RWPE2 (cell line): ENCODE data around the gene SPAG16.

ENCODE experiments used
- ATAC-seq: fragments of 200-7000 bp; cut with Tn5 transposase; 3 replicates; pipeline ENCODE4 v1.9.1; 2021; ENCODE audit warnings: low read depth
- DNase-seq: peaks from one replicate; pipeline ENCODE4 v3.0.0-alpha.2; 2020; ENCODE audit warnings: low spot score
- H3K27ac ChIP-seq: fragments of 450-650 bp; 2 replicates; pipeline ENCODE4 v1.5.1; 2017; ENCODE audit warnings: mild to moderate bottlenecking; ENCODE audit not compliant: poor library complexity, severe bottlenecking
- H3K27me3 ChIP-seq: fragments of 250-450 bp; sonication (Bioruptor Pico); 2 replicates; pipeline ENCODE4 v1.5.1; 2021; ENCODE audit warnings: mild to moderate bottlenecking, moderate library complexity; ENCODE audit not compliant: insufficient read depth, poor library complexity, severe bottlenecking
- H3K36me3 ChIP-seq: fragments of 250-450 bp; sonication (Bioruptor Pico); 2 replicates; pipeline ENCODE4 v1.5.1; 2020; ENCODE audit warnings: low read depth, mild to moderate bottlenecking, moderate library complexity
- H3K4me1 ChIP-seq: fragments of 250-450 bp; sonication (Bioruptor Pico); 2 replicates; pipeline ENCODE4 v1.5.1; 2021; ENCODE audit warnings: mild to moderate bottlenecking, moderate library complexity; ENCODE audit not compliant: insufficient read depth, poor library complexity, severe bottlenecking
- H3K4me3 ChIP-seq: fragments of 250-450 bp; sonication (Bioruptor Pico); 2 replicates; pipeline ENCODE4 v1.5.1; 2021; ENCODE audit warnings: mild to moderate bottlenecking, moderate library complexity; ENCODE audit not compliant: severe bottlenecking
- H3K9me3 ChIP-seq: fragments of 250-450 bp; sonication (Bioruptor Pico); 2 replicates; pipeline ENCODE4 v1.5.1; 2021; ENCODE audit warnings: mild to moderate bottlenecking, moderate library complexity; ENCODE audit not compliant: severe bottlenecking
- TF ChIP-seq, protein P1 (sequence below): fragments of 450-650 bp; IDR thresholded peaks from one replicate; pipeline ENCODE4 v1.5.1; 2017; ENCODE audit warnings: mild to moderate bottlenecking, moderate library complexity; ENCODE audit not compliant: poor library complexity, severe bottlenecking

The SPAG16 gene

DNA sequence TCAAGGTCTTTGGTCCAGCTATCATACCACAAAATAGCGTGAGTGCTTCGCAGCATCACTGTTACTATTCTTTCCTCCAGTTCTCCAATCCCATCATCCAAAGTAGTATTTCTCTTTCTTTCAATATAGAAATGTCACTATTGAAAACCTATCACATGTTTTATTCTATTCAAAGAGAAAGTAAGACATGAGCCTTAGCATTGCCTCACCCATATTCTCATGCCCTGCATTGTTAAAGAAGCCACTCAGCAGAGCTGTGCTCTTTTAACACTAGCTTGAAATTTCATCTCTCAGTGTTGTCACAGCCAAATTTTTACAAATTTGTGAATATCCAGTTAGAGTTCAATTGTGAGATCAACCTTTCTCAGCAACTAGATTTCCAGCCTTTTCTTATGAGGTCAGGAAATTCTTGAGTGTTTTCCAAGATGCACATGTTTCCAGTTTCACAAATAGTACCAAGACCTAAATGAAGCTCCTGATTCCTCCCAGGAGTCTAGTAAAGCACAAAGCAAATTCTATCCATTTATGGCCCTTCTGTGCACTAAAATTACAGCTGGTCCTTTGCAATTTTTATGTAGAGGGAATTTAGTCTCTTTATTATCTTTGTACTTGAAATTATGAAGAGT lies 343.7 kb downstream of the SPAG16 start:
- Histone ChIP-seq H3K36me3 (no peaks in the 10 kb centered on the region), H3K27ac (no peak overlapping the region), H3K4me3 (no peak overlapping the region), H3K4me1 (no peaks in the 10 kb centered on the region), H3K9me3 (no peaks in the 10 kb centered on the region), H3K27me3 (no peaks in the 10 kb centered on the region)
- no peak for DNase-seq
- TF ChIP-seq, protein P1, sequence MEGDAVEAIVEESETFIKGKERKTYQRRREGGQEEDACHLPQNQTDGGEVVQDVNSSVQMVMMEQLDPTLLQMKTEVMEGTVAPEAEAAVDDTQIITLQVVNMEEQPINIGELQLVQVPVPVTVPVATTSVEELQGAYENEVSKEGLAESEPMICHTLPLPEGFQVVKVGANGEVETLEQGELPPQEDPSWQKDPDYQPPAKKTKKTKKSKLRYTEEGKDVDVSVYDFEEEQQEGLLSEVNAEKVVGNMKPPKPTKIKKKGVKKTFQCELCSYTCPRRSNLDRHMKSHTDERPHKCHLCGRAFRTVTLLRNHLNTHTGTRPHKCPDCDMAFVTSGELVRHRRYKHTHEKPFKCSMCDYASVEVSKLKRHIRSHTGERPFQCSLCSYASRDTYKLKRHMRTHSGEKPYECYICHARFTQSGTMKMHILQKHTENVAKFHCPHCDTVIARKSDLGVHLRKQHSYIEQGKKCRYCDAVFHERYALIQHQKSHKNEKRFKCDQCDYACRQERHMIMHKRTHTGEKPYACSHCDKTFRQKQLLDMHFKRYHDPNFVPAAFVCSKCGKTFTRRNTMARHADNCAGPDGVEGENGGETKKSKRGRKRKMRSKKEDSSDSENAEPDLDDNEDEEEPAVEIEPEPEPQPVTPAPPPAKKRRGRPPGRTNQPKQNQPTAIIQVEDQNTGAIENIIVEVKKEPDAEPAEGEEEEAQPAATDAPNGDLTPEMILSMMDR = no peak
- ATAC-seq = no peak

DNA sequence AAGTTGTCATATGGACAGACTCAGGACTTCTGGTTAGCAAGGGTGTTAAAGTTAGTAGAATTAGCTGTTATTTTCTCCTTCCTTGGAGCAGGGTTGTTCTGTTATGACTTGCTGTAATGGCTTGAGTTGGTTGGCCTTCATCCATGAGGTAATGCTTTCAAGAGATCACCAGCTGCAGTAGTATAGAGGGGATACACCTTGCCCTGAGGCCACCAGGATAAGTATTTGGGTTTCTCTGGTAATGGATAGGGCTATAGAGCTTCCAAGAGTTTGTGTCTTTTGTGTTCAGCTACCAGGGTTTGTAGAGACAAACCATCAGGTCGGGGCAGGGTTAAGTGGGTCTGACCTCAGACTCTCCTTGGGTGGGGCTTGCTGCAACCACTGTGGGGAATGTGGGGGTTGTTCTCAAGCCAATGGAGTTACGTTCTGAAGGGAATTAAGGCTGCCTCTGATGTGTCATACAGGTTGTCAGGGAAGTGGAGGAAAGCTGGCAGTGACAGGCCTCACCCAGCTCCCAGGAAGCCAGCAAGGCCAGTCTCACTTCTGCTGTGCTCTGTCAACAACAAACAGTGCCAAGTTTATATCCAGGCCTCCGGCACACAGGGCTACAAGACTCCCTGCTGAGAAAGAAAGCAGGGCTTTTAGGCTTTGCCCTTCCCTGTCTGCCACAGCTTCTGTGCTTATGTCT lies 356.6 kb downstream of the SPAG16 start:
- no peak overlapping the region for H3K4me3 ChIP-seq
- no peak overlapping the region for H3K27ac ChIP-seq
- no peaks in the 10 kb centered on the region for H3K4me1 ChIP-seq
- H3K9me3 ChIP-seq = no peaks in the 10 kb centered on the region
- H3K27me3 ChIP-seq = no peaks in the 10 kb centered on the region
- TF ChIP-seq, protein P1 = no peak
- H3K36me3 ChIP-seq = no peaks in the 10 kb centered on the region
- ATAC-seq (no peak), DNase-seq (no peak)

DNA sequence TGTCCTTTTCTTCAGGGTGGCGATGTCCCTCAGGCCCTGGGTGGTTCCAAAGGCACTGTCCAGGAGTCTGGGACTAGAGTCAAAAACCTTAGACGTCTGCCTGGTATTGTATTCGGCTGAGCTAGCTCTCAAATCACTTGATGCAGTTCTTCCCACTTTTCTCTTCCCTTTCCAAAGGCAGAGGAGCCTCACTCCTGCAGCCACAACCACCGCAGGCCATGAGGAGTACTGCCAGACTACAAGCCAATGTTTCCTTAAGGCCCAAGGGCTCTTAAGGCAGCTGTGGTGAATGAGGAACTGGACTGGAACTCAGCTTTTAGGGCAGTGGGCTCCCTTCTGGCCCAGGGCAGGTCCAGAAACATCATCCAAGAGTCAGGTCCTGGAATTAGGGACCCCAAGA lies 360.7 kb downstream of the SPAG16 start:
- ATAC-seq (no peak), DNase-seq (no peak)
- TF ChIP-seq, protein P1 = no peak
- Histone ChIP-seq H3K4me3 (no peak overlapping the region), H3K9me3 (no peaks in the 10 kb centered on the region), H3K27me3 (no peaks in the 10 kb centered on the region), H3K36me3 (no peaks in the 10 kb centered on the region), H3K4me1 (no peaks in the 10 kb centered on the region), H3K27ac (no peak overlapping the region)

DNA sequence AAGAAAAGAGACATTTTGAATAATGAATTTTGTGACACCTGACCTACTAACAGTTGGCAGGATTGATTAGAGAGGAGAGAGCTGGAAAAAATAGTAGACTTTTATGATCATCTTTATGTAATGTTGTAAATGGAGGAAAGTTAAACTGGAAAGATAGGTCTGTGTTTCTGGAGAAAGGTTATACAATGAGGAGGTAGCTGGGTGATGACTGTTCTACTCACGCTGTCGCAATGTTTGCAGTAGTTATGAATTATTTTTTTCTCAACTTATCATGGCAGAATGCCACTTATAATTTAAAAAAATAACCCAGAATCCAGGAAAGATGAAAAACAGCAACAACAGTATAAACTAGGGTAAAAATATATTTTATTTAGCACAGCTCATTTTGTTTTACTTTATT lies 364.9 kb downstream of the SPAG16 start:
- TF ChIP-seq, protein P1 = no peak

DNA sequence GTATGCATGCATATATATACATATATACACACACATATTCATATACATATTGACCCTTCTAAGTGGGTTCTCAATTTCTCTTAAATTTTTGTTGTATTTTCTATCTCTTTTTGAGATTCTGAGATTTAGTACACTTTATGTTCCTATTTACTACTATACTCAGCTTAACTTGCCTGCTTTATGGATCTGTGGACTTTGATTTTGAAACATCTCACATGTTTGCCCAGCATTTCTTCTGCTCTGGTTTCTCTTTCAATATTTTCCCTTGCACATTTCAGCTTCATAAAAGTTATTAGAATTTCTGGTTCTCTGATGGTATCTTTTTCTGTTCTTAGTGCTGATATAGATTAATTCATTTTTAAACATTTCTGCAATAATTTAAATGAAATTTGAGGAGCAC lies 380.6 kb downstream of the SPAG16 start:
- Histone ChIP-seq H3K27ac (no peak overlapping the region), H3K36me3 (no peaks in the 10 kb centered on the region), H3K4me1 (no peaks in the 10 kb centered on the region), H3K4me3 (no peak overlapping the region), H3K27me3 (no peaks in the 10 kb centered on the region), H3K9me3 (no peaks in the 10 kb centered on the region)
- ATAC-seq (no peak), DNase-seq (no peak)
- TF ChIP-seq, protein P1 = no peak

More for the DNA sequence above, 364.9 kb downstream of the SPAG16 start:
- Histone ChIP-seq H3K4me3 (no peak overlapping the region), H3K27me3 (no peaks in the 10 kb centered on the region), H3K36me3 (no peaks in the 10 kb centered on the region), H3K4me1 (no peaks in the 10 kb centered on the region), H3K9me3 (no peaks in the 10 kb centered on the region), H3K27ac (no peak overlapping the region)
- ATAC-seq = no peak
- no peak for DNase-seq
